Small intestine (tissue), 7 donors: ENCODE results near the gene PODNL1. TPM values are rescaled to one million over a fixed set of nuclear protein-coding genes. Genes with fewer than 3 reads are reported as not detected.

ENCODE experiments used
- DNase-seq, 2 donors: peaks; one replicate each; pipeline versions ENCODE4 v3.0.0 to v3.0.0-alpha.2; 2013
- FAIRE-seq: peaks from 2 replicates; lab custom pipeline; 2012; peaks lifted over from hg19 to GRCh38; lab: Jason Lieb, UNC
- H3K27ac ChIP-seq, 3 donors: one replicate each; pipeline ENCODE4 v1.5.1; 2013; ENCODE audit warnings: low read length in 2 of 3, mild to moderate bottlenecking in 2 of 3, control low read depth in 1 of 3, inconsistent platforms in 1 of 3, low read depth in 1 of 3, moderate library complexity in 1 of 3
- H3K27me3 ChIP-seq, 3 donors: one replicate each; pipeline ENCODE4 v1.6.1; 2013; ENCODE audit warnings: low read length in 3 of 3, inconsistent platforms in 1 of 3; ENCODE audit not compliant: control insufficient read depth in 3 of 3, insufficient read depth in 3 of 3
- H3K36me3 ChIP-seq, 3 donors: one replicate each; pipeline ENCODE4 v1.6.1; 2013; ENCODE audit warnings: low read length in 3 of 3, inconsistent platforms in 1 of 3, low read depth in 1 of 3, mild to moderate bottlenecking in 1 of 3, moderate library complexity in 1 of 3; ENCODE audit not compliant: control insufficient read depth in 3 of 3, insufficient read depth in 2 of 3
- H3K4me1 ChIP-seq, 3 donors: one replicate each; pipeline ENCODE4 v1.6.1; 2013; ENCODE audit warnings: low read length in 2 of 3, inconsistent platforms in 1 of 3, low read depth in 1 of 3, mild to moderate bottlenecking in 1 of 3, moderate library complexity in 1 of 3; ENCODE audit not compliant: control insufficient read depth in 3 of 3, insufficient read depth in 2 of 3
- H3K4me3 ChIP-seq, 3 donors: one replicate each; pipeline ENCODE4 v1.5.1; 2013; ENCODE audit warnings: low read length in 3 of 3, control low read depth in 1 of 3, inconsistent platforms in 1 of 3, low read depth in 1 of 3, mild to moderate bottlenecking in 1 of 3, moderate library complexity in 1 of 3
- H3K9me3 ChIP-seq, 2 donors: one replicate each; pipeline ENCODE4 v1.6.1; 2013; ENCODE audit warnings: low read depth in 1 of 2, low read length in 1 of 2; ENCODE audit not compliant: control insufficient read depth in 2 of 2, insufficient read depth in 1 of 2
- WGBS, 3 donors: extraction: QIAGEN DNeasy Blood & Tissue Kit; methylation state at CpG; one replicate each; pipeline ENCODE4 v1.1.7; 2013; 5-methylcytosine and 5-hydroxymethylcytosine counted together
- polyA plus RNA-seq, 4 donors: library from polyadenylated mRNA; stranded (reverse) in 3 of 4; unstranded in 1 of 4; fragments of 200-250 nt in 3 of 4; fragments of 120-200 nt in 1 of 4; gene quantifications; one replicate each; pipeline versions ENCODE4 v1.2.1 to v1.2.3, GENCODE V29; 2013
- donor health status: healthy with polysubstance abuse.
- donor health status: control.
- donor health status: control.
- donor health status: Bipolar disorder and iron deficiency.
- donor health status: healthy.

The PODNL1 gene
- polyA plus RNA-seq, 4 donors, result 0.41 to 1.7 TPM; not detected in 2

DNA sequence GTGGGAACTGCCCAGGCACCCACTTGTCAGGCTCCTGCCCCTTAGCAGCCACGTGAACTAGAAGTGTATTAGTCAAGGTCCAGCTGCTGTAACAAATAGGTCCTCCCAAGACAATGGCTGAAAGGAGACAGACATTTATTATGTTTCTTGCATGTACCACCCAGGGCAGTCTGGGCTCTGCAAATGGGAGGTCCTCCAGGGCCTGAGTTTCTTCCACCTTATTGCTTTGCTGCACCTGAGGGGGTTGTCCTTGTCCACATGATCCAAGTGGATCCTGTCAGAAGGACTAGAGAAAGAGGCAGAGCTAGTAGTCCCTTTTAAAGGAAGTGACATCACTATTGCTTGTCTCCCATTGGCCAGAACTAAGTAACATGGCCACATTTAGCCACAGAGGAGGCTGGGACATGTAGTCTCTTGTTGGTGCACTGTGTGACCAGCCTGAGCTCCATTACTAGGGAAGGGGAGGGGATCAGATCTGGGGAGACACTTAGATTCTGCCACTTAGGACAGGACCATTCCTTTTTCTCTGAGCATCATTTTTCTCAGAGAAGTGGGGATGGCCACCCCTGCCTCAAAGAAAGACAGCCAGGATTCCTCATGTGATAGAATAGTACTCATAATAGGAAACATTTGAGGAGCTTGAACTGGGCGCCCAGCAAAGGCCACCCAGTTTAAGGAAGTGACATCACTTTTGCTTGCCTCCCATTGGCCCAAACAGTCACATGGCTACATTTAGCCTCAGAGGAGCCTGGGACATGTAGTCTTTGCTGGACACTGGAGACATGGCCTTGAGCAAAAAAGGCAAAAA is 17.1 kb downstream of the PODNL1 start:
- H3K4me1 ChIP-seq, result no peaks in the 10 kb centered on the region
- H3K27ac ChIP-seq, result peak overlapping the region in 1 of 3 donors; percentile 12
- no peak overlapping the region for H3K4me3 ChIP-seq
- FAIRE-seq (no peak), DNase-seq (peak in 1 of 2 donors; percentile 62)
- no peaks in the 10 kb centered on the region for H3K27me3 ChIP-seq
- WGBS, 3 donors, result 86 to 91% (median 88%) methylated on average over 2 of the region's 2 CpGs
- H3K36me3 ChIP-seq, result peaks cover 8 to 86% (median 34%) of the 10 kb centered on the region in 3 donors
- H3K9me3 ChIP-seq, result peaks cover 0 to 11% of the 10 kb centered on the region in 2 donors

DNA sequence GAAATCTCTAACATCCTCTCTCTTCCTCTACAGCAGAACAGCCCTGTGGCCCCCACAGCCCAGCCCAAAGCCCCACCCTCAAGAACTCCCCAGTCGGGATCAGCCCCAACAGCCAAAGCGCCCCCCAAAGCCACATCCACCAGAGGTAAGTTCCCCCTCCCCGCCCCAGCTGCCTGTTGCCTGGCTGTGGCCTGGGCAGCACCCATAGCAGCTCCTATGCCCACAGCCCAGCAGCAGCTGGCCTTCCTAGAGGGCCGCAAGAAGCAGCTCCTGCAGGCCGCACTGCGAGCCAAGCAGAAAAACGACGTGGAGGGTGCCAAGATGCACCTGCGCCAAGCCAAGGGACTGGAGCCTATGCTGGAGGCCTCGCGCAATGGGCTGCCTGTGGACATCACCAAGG is 17.7 kb downstream of the PODNL1 start:
- Histone ChIP-seq H3K36me3 (peaks cover 8 to 88% (median 34%) of the 10 kb centered on the region in 3 donors), H3K4me1 (no peaks in the 10 kb centered on the region), H3K27me3 (no peaks in the 10 kb centered on the region), H3K9me3 (peaks cover 0 to 11% of the 10 kb centered on the region in 2 donors), H3K4me3 (no peak overlapping the region), H3K27ac (no peak overlapping the region)
- FAIRE-seq (no peak), DNase-seq (no peak)
- 98 to 99% (median 99%) methylated on average over 11 of the region's 11 CpGs for WGBS, 3 donors

DNA sequence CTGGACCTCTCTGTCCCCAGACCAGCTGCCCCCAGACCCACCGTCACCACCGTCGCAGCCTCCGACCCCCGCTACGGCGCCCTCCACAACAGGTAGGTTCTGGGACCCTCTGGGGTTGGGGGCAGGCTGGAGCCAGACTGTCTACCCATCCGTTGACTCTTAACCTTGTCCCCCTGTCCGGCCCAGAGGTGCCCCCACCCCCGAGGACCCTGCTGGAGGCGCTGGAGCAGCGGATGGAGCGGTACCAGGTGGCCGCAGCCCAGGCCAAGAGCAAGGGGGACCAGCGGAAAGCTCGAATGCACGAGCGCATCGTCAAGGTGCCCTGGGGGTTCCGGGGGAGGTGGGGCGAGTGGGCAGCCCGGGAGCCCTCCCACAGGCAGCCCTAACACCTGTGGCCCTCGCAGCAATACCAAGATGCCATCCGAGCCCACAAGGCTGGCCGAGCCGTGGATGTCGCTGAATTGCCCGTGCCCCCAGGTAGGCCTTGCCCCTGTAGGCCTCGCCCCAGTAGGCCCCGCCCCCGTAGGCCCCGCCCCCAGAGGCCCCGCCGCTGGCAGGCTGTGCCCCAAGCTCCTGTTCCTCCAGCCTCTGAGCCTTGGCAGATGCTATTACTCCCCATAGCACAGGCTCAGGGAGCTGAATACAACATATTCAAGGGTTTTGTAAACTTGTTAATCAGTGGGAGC is 19.3 kb downstream of the PODNL1 start:
- Histone ChIP-seq H3K27ac (no peak overlapping the region), H3K4me1 (no peaks in the 10 kb centered on the region), H3K9me3 (peaks cover 0 to 11% of the 10 kb centered on the region in 2 donors), H3K4me3 (no peak overlapping the region), H3K36me3 (peaks cover 8 to 86% (median 35%) of the 10 kb centered on the region in 3 donors), H3K27me3 (no peaks in the 10 kb centered on the region)
- FAIRE-seq (no peak), DNase-seq (no peak)
- WGBS, 3 donors, result 86 to 90% (median 90%) methylated on average over 25 to 34 of the region's 34 CpGs

DNA sequence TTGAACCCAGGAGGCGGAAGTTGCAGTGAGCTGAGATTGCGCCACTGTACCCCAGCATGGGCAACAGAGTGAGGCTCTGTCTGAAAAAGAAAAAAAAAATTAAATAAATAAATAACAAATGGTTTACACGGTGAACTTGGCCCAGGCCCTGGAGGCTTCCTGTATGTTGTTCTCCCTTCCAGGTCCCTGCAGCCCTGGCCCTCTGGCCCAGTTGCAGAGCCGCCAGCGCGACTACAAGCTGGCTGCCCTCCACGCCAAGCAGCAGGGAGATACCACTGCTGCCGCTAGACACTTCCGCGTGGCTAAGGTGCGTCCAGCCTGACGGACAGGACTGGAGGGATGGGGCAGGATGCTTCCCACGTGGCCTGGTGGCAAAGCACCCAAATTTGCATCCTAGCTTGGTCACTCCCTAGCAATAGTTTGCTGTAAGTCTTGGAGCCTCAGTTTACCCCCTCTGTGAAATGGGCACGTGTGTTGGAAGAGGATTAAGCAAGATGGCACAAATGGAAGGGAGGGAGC is 20.3 kb downstream of the PODNL1 start:
- H3K36me3 ChIP-seq, result peaks cover 14 to 87% (median 37%) of the 10 kb centered on the region in 3 donors
- H3K27ac ChIP-seq, result no peak overlapping the region
- DNase-seq (no peak), FAIRE-seq (no peak)
- H3K4me1 ChIP-seq, result no peaks in the 10 kb centered on the region
- H3K9me3 ChIP-seq, result peaks cover 0 to 11% of the 10 kb centered on the region in 2 donors
- WGBS, 3 donors, result 84 to 92% (median 86%) methylated on average over 14 of the region's 14 CpGs
- no peaks in the 10 kb centered on the region for H3K27me3 ChIP-seq
- H3K4me3 ChIP-seq, result no peak overlapping the region

DNA sequence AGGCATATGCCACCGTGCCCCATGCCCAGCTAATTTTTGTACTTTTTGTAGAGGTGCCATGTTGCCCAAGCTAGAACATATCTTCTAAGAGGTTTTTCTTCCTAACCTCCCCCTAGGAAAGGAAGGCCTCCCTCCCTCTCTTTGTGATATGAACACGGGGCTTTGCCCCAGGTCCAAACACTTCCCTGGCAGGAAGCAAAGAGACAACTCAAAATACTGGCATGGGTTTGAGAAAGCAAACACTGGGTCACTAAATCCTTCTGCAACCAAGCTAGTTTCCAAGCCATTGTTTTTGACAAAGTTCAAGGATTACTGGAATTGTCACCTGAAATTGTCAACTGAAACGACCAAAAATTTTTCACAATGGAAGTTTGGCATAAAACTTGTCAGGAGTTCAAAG is 23.4 kb downstream of the PODNL1 start:
- Histone ChIP-seq H3K36me3 (peaks cover 5 to 82% (median 34%) of the 10 kb centered on the region in 3 donors), H3K27ac (no peak overlapping the region), H3K27me3 (no peaks in the 10 kb centered on the region), H3K9me3 (no peaks in the 10 kb centered on the region), H3K4me1 (peaks cover 0 to 3% (median 0%) of the 10 kb centered on the region in 3 donors), H3K4me3 (no peak overlapping the region)
- no peak for FAIRE-seq
- WGBS, 3 donors, result 77 to 85% (median 85%) methylated on average over 3 of the region's 3 CpGs
- no peak for DNase-seq

DNA sequence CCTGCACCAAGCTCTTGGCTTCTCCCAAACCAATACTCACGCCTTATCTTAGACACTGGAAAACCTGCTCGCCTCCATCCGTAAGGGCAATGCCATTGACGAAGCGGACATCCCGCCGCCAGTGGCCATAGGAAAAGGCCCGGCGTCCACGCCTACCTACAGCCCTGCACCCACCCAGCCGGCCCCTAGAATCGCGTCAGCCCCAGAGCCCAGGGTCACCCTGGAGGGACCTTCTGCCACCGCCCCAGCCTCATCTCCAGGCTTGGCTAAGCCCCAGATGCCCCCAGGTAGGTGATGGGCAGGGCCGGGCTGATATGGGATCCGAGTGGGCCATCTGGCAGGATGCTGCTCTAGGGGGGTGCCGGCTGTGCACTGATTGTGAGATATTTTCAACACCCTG is 24.9 kb downstream of the PODNL1 start:
- no peak overlapping the region for H3K27ac ChIP-seq
- H3K4me3 ChIP-seq, result peak overlapping the region in 1 of 3 donors; percentile 0
- 91 to 95% (median 92%) methylated on average over 17 of the region's 17 CpGs for WGBS, 3 donors
- H3K36me3 ChIP-seq, result peaks cover 5 to 77% (median 25%) of the 10 kb centered on the region in 3 donors
- FAIRE-seq (no peak), DNase-seq (no peak)
- peaks cover 0 to 6% (median 0%) of the 10 kb centered on the region in 3 donors for H3K4me1 ChIP-seq
- no peaks in the 10 kb centered on the region for H3K9me3 ChIP-seq
- no peaks in the 10 kb centered on the region for H3K27me3 ChIP-seq

DNA sequence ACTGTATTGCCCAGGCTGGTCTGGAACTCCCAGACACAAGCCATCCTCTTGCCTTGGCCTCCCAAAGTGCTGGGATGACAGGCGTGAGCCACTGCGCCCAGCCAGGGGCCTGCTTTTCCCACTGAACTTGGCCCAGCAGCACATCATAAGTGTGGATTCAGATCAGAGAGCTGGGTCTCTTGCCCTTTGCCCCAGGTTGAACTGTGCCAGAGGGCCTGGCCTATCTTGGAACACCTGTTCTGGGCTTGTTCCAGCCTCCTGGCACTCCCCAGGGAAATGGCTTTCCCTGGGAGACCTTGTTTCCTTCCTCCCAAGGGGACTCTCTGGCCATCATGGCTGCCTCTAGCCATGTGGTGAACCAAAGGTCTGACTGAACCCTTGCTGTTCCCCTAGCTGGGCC is 28.8 kb downstream of the PODNL1 start:
- Histone ChIP-seq H3K27me3 (no peaks in the 10 kb centered on the region), H3K4me3 (no peak overlapping the region), H3K9me3 (no peaks in the 10 kb centered on the region), H3K36me3 (peaks cover 5 to 46% (median 20%) of the 10 kb centered on the region in 3 donors), H3K4me1 (peaks cover 0 to 12% (median 9%) of the 10 kb centered on the region in 3 donors), H3K27ac (peak overlapping the region in 2 of 3 donors; percentile 82 to 85)
- DNase-seq (peak in 1 of 2 donors; percentile 95), FAIRE-seq (no peak)
- 14 to 72% (median 35%) methylated on average over 2 of the region's 2 CpGs for whole genome bisulfite sequencing, 3 donors

DNA sequence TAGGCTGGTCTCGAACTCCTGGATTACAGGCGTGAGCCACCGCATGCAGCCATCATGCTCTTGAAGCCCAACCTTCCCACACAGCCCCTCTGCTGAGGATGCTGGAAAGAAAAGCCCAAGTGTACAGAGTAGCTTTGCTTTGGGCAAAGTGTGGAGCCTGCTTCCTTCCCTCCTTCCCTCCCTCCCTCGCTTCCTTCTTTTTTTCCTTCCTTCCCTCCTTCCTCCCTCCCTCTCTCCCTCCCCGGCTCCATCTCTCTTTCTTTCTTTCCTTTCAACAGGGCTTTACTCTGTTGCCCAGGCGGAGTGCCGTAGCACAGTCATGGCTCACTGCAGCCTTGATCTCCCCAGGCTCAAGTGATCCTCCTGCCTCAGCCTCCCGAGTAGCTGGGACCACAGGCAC is 29.5 kb downstream of the PODNL1 start:
- Histone ChIP-seq H3K27ac (peak overlapping the region in 2 of 3 donors; percentile 27 to 62), H3K36me3 (peaks cover 5 to 41% (median 19%) of the 10 kb centered on the region in 3 donors), H3K4me1 (peaks cover 0 to 12% (median 9%) of the 10 kb centered on the region in 3 donors), H3K4me3 (no peak overlapping the region), H3K27me3 (no peaks in the 10 kb centered on the region), H3K9me3 (no peaks in the 10 kb centered on the region)
- WGBS, 3 donors, result 78 to 86% (median 82%) methylated on average over 8 of the region's 8 CpGs
- no peak for DNase-seq
- no peak for FAIRE-seq
